ENCODE measurements around the gene ZFPM1.

DNA sequence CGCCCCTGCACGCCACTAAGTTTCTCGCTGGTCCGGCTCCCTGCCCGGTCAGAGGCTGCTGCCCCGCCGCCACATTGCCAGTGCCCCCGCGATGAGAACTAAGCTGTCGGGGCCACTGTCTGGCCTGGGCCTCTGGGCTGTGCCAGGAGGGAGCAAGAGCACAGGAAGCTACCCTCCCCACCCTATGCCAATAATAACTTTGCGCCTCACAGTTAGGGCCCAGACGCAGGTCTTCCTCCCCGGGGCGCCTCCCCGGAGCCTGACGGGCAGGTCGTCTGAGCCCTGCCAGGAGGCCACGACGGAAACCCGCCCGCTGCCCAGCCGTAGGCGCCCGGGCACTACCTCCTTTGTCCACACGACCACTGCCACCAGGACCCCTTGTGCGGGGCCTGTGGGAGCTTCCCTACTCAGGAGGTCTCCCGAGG, 1.5 kb downstream of the ZFPM1 start:
- TF ChIP-seq POLR2A (IDR thresholded peaks at IDR 0.05) (no peak), POLR2AphosphoS5 (IDR thresholded peaks at IDR 0.05) (no peak), EP300 (IDR thresholded peaks at IDR 0.05) (no peak)
- TF ChIP-seq, protein P1, sequence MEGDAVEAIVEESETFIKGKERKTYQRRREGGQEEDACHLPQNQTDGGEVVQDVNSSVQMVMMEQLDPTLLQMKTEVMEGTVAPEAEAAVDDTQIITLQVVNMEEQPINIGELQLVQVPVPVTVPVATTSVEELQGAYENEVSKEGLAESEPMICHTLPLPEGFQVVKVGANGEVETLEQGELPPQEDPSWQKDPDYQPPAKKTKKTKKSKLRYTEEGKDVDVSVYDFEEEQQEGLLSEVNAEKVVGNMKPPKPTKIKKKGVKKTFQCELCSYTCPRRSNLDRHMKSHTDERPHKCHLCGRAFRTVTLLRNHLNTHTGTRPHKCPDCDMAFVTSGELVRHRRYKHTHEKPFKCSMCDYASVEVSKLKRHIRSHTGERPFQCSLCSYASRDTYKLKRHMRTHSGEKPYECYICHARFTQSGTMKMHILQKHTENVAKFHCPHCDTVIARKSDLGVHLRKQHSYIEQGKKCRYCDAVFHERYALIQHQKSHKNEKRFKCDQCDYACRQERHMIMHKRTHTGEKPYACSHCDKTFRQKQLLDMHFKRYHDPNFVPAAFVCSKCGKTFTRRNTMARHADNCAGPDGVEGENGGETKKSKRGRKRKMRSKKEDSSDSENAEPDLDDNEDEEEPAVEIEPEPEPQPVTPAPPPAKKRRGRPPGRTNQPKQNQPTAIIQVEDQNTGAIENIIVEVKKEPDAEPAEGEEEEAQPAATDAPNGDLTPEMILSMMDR (IDR thresholded peaks at IDR 0.05) = no peak
